Stimulated activated CD4-positive, alpha-beta T cell treated with anti-CD3 and anti-CD28 coated beads, Interleukin-1b, Interleukin-23, amount 100 ng/mL, for 24 hours (primary cell): ENCODE results near the gene HRK.

ENCODE experiments used
- DNase-seq, 4 experiments: peaks; one replicate each; pipeline ENCODE4 v3.0.0-alpha.2; 2020; ENCODE audit warnings: low read depth in 4 of 4, low spot score in 1 of 4

The HRK gene

DNA sequence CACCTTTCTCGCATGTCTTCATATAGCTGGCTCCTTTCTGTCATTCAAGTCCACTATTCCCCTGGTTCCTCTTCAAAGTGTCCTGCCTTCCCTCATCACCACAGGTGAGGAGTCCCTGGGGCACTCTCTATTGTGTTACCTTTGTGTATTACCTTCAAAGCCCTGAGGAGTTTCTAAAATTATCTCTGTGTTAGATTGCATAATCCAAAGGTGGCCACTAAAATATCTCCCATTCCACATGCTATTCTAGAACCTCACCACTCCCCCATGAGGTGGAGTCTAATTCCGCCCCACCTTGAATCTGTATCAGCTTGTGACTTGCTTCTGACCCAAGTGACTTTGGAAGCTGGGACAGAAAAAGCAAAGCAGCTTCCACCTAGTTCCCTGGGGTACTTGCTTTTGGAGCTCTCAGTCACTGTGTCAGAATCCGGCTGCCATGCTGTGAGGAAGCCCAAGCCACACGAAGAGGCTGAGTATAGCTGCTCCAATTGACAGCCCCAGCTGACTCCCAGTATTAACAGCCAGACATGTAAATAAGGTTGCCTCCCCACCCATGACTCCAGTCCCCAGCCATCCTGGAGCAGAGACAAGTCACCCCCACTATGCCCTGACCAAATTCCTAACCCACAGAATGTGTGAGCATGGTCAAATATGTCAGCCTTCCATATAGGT, 6.8 kb downstream of the HRK start:
- no peak for DNase-seq

DNA sequence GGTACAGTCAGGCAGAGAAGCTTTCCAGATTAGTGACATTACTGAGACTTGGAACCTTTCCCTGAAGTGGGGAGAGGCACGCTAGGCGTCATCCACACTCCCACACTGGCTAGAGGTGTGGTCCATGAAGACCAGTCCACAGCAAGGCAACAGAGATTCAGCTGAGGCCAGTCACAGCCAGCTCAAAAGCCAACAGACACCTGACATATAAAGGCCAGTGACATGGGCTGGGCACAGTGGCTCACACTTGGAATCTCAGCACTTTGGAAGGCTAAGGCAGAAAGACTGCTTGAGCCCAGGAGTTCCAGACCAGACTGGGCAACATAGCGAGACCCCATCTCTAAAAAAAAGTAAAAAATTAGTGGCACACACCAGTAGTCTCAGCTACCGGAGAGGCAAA, 10.9 kb downstream of the HRK start:
- no peak for DNase-seq

DNA sequence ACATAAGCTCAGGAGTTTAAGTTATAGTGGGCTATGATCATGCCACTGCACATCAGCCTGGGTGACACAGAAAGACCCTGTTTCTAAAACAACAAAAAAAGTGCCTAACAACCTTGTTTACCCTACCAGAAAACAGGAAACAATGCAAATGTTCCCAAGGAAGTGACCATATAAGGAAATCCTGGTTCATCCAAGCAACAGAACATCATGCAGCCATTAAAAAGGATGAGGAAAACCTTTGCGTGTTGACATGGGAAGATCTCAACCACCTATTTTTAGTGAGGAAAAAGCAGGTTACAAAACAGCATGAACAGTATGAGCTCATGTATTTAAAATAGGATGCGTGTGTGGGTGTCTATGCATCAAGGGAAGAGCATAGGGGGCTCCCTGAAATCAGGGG, 13.7 kb downstream of the HRK start:
- DNase-seq, result no peak

DNA sequence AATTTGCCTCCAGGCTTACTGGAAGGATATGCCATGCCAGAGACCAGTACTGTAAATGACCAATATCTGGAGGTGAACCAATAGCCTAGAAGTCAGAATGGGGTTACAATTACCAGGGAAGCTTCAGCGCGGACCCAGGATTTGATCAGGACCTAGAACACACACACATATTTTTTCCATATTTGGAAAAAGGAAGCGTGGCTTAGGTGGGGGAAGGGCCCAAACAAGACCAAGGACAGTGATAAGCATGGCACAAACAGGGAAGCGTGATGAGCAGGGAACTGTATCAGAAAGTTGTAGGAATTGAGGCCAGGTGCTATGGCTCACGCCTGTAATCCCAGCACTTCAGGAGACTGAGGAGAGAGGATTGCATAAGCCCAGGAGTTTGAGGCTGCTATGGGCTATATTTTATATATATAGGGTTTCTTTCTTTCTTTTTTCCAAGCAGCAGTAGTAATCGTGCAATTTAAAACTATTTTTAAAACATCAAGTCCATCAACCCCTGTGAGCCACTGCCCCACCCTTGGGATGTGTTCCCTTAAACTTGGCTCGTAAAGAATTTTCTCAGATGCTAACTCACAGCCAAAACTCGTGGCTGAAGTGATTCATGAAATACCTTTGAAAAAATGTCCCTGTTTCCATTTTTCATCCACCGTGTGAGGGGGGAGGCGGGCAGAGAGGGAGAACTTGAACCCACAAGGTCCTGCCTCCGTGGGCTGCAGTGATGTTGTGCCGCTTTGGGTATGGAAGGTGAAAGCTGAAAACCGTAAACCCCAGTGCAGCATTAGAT, 16.7 kb downstream of the HRK start:
- no peak for DNase-seq

DNA sequence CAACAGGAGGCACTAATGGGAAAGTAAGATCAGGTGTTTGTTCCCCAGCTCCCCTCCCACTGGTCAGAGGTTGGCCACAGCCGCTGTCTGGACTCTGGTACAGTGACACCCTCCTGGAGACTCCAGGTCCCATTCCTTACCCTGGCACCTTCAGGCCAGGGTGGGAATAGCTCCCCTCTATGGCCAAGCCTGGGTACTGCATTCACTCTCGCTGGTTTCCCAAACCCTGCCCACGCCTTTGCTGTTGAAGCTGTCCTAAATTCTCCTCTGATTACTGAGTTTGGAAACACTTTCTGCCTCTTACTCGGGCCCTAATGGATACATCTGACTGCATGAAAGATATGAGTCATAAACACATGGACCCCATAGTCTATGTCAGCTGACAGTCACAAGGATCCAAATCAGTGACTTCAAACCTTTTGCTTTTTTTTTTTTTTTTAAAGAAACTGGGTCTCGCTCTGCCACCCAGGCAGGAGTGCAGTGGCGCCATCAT, 17.9 kb downstream of the HRK start:
- DNase-seq, result no peak

DNA sequence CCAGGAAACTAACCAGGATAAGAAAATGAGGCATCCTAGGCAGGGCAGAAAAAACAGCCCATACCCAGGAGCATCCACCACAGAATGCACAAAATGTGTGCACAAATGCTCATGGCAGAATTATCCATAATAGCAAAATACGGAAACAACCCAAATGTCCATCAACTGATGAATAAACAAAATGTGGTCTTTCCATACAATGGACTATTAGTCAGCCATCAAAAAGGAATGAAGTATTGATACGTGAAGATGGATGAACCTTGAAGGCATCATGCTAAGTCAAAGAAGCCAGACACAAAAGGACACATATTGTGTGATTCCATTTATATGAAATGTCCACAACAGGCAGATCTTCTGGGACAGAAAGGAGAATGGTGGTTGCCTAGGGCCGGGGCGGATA, 19.1 kb downstream of the HRK start:
- no peak for DNase-seq

DNA sequence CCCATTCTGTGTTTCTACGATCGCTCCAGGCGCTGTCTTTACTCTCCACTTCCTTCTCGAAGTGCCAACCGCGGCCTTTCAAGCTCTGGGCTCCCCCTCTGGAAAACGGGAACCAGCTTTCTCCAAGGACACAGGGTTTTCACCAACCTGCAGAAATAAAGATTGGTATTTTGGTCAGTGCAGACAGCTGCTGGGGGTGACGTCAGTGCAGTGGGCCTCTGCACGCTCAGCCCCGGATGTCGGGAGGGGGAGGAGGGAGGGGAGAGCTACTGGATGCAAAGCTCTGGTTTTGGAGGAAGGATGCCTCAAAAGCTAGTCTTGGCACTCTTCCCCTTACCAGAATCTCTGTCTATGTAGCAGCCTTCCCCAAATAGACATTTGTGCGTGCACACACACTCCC, 19.9 kb downstream of the HRK start:
- DNase-seq, result no peak

DNA sequence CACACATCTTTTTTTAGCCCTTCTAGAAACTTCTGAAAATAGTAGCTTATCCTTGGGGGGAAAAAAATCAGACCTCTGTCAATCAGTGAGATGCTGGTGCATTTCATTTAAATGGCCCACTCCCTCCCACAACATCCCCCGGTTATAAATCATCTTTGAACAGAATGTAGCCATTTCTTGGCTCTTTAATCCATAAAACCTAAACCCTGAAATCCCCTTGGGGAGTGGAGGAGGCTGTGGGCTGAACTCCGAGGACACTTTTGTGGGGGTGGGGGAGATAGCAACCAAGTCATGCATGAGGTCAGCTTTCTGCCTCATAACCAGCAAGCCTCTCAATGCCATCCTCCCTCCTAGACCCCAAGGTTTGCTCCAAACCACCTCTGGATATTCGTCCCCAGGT, 21.0 kb downstream of the HRK start:
- DNase-seq, result no peak

DNA sequence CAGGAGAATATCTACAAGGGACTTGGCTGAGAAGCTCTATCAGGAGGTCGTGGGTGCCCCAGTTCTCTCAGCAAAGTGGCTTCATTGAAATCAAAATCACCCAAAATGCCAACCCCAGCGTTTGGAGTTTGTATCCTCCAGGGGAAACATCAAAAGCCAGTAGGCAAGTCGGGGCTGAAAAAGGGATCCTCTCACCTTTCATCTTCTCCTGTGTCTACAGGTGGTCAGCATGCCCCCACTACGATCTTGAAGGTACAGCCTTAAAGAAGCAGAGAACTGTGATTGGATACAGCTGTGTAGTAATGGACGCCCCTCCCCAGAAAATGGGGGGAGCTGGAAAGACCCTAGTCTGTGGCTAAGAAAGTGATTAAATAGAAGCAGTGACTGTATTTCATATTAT, 22.2 kb downstream of the HRK start:
- DNase-seq, result no peak

DNA sequence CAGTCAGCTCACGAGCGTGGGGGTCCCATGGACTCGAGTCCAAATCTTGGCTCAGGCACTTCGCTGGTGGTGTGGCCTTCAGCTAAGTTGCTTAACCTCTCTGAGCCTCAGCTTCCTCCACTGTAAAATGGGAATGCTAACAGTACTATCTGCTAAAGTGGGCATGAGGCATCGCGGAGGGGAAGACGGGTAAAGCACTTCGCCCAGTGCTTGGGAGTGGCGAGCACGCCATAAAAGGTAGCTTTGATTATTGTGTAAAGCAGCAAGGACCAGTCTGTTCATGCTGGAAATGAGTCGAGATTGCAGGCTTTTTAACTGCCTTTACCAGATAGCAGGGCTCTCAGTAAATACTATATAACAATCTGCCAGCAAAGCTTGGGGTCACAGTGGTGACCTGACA, 24.5 kb downstream of the HRK start:
- no peak for DNase-seq

DNA sequence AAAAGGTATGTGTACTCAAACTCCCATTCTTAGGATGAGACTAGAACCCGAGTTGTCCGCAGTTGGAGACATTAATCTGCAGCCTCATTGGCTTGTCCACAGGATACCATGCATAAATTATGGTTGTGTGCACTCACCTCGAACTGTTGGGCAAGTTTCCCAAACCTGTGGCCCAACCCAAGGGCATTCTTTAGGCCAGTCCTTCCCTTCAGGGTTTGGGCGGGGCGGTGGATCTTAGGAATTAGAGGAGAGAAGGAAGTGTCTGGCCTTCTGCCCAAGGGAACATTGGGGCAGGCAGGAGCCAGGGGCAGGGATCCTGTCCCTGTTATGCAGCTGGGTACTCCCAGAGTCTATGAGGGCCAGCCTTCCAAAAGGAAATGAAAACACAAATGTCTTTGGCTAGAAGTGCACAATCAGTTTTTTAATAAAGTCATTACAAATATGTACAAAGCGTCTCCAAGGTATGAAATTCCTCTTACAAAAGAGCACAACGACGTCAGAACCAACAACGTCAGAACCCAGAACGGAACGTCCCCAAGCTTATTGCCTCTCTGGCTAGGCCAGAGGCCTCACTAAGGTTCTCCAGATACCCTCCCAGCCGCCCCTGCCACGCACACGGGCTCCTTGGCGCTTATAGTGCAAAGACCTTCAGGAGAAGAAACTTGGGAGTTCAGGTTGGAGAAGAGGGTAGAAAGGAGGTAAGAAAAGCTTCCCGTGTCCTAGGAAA, 25.3 kb downstream of the HRK start:
- DNase-seq, result no peak

DNA sequence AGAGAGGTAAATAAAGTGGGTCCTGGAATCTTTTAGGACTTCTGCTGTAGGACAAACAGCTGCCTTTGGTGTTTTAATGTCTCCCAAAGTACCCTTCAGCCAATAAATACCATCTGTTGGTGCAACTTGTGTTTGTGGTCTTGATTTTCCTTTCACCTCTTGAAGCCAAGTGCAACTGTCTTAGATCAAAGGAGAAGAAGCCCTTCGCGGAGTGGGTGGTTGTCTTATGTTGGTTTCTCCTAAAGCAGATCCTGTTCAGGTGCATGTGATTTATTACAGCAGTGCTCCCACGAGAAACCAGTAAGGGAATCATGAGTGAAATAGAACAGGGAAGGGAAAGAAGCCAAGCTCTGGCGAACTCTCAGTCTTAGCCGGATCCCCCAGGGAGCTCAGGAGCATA, 27.7 kb downstream of the HRK start:
- DNase-seq, result no peak

DNA sequence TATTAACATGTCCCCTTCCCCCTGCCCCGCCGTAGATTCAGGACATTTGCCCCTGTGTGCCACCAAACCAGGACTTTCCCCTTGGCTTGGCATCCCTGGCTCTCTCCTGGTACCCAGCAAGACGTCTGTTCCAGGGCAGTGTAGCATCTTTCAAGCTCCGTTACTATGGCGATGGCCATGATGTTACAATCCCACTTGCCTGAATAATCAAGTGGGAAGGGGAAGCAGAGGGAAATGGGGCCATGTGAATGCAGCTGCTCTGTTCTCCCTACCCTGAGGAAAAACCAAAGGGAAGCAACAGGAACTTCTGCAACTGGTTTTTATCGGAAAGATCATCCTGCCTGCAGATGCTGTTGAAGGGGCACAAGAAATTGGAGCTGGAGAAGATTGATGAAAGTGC, 28.9 kb downstream of the HRK start:
- no peak for DNase-seq

DNA sequence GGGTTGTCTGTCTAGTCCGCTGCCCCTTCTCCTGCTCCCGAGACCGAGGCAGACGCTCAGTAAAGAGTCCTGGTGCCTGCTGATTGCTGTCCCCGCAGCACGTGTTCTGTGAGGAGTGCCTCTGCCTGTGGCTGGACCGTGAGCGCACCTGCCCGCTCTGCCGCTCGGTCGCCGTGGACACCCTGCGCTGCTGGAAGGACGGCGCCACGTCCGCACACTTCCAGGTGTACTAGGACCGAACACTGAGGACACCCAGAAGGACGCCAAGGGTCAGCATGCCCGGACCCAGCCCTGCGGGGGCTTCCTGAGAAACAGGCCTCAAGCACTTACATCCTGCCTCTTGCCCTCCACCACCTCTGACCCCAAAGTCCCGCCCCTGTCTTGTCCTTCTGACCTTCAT, 32.0 kb downstream of the HRK start:
- no peak for DNase-seq

DNA sequence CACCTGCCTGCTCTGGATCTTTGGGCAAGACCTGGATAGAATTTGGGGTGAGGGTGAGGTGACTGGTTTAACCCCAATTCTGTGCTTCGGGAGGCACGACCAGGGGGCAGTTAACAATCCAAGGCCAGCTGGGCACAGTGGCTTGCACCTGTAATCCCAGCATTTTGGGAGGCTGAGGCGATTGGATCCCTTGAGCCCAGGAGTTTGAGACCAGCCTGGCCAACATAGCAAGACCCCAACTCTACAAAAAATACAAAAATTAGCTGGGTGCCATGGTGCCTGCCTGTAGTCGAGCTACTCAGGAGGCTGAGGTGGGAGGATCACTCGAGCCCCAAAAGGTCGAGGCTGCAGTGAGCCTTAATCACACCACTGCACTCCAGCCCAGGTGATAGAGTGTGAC, 38.2 kb downstream of the HRK start:
- no peak for DNase-seq

DNA sequence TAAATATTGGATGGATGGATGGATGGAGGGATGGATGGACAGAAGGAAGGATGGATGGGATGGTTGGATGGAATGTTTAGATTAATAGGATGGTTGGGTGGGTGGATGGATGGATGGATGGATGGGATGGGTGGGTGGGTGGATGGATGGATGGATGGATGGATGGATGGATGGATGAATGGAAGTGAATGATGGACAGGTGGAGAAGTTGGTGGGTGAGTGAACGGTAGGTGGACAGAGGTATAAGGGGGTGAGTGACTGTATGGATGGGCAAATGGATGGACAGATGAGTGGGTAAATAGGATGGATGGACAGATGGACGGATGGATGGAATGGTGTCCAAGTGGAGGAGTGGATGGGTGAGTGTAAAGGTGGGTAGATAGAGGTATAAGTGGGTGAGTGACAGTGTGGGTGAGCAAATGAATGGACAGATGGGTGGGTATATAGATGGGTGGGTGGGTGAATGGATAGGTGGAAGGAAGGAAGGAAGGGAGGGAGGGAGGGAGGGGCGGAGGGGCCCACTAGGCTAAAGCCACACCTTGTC, 41.9 kb downstream of the HRK start:
- no peak for DNase-seq

DNA sequence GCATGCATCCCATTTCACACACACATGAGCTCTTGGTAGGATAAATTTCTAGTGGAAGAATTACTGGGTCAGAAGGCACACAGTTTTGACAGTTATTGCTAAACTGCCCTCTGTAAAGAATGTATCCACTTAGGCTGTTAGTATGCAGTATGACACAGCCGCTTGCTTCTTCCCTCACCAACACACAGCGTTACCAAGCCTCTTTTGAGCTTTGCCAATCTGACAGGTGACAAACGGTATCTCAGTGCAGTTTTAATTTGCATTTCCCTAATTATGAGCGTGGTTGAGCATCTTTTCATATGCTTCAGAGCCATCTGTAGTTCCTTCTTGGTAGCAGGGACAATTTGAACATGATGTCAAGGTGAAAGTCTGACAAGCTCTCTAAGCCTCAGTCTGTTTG, 42.9 kb downstream of the HRK start:
- DNase-seq, result no peak

DNA sequence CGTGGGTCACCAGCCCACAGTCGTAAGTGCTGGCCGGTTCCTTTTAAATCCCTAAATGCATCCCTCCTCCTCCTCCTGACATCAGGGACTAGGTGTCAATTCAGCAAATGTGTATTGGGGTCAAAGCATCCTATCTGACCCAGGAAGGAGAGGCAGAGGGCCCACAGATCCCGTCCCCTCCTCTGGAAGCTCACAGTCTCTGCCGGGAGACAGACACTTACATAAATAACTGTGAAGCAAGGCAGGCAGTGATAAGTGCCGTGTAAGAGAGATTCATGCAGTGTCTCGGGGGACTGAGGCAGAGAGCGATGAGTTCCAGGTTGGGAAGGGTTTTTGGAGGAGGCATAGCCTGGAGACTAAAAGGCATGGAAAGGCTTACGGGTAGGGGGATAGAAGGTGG, 44.1 kb downstream of the HRK start:
- no peak for DNase-seq

DNA sequence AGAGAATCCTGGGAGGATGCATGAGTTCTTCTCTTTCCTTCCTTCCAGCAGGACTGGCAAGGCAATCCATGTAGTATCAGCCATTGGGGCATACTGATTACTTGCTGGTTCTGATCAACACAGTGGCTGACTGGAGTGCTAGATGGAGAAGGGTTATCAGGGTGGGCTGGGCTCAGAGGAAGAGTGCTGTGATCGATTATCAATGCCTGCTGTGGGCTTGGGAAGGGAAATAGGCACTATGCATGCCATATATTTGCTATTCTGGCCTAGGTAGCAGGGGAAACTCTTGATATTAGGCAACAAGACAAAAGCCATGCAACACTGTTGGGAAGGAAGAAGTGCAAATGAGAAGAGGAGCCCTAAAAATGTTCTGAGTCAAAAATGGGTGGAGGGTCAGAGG, 45.8 kb downstream of the HRK start:
- no peak for DNase-seq

DNA sequence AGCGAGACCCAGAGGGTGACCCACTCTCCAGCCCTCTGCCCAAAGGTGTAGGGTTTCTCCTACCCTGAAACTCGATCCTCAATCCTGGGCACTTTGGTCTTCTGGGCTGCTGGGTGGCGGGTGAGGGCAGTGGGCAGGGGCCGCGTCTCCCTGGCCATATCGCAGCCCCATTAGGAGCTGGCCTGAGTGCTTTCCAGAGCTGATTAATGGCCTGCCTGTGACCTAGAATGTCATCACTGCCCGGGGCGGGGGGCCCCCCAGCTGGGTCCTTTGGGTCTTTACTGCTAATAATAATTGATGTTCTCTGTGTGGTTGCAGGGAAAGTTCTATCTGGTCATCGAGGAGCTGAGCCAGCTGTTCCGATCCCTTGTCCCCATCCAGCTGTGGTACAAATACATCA, 47.8 kb downstream of the HRK start:
- no peak for DNase-seq

DNA sequence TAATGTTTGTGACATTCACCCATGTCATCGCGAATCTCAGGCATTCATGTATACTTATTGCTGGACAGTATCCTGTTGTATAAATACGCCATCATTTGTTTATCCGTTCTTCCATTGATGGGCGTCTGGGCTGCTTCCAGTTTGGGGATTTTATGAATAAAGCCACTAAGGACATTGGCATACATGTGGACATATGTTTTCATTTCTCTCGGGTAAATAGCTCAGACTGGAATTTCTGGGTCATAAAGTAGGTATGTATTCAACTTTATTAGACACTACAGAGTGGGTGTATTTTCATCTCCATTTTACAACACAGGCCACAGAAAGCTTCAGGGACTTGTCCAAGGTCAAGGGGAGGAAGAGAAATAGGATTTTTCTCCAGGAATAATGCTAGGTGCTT, 48.9 kb downstream of the HRK start:
- DNase-seq, result no peak

DNA sequence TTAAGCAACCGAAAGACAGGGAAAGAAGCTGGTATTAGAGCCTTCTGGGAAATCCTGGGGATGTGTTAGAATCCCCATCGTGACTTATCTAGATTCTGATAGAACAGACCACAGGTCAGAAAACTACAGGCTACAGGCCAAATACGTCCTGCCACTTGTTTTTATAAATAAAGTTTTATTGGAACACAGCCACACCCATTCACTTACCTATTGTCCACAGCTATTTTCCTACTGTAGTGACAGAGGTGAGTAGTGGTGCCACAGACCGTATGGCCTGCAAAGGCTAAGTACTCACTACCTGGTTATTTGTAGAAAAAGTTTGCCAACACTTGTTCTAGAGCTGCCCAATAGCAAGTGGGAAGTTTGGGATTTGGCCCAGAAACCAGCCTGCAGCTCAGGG, 53.8 kb downstream of the HRK start:
- DNase-seq, result no peak
